ENCODE data around the gene SCAPER.
"Not testable (repeated sequence)": the region's sequence is repeated elsewhere in the genome, so short reads cannot be mapped to it uniquely, and the experiment has no call there.

DNA sequence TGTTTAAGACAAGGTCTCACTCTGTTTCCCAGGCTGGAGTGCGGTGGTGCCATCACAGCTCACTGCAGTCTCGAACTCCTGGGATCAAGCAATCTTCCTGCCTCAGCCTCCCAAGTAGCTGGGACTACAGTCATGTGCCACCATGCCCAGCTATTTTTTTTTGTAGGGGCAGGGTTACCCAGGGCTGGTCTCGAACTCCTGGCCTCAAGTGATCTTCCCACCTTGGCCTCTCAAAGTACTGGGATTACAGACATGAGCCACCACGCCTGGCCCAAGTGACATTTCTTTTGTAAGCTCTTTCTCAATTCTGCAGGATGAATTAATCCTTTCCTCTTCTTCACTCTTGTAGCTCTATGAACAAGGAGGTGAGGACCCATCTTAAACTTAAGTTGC lies 592.0 kb downstream of the SCAPER start:
- TF ChIP-seq EZH2 (IDR thresholded peaks at IDR 0.05; ENCODE audit: borderline replicate concordance, low read depth, low read length, poor library complexity, severe bottlenecking); CTCF (conservative IDR thresholded peaks at IDR 0.05; ENCODE audit: low read depth, low read length): not testable (repeated sequence)
